AG04449 (cell line): Measurements from ENCODE around the gene ADD2.

Experiments
- CTCF ChIA-PET: fragments of 350-600 bp; formaldehyde crosslinking; extraction: SDS; loops from one replicate; lab custom pipeline; 2021; ENCODE audit warnings: antibody characterized with exemption; lab: Yijun Ruan, JAX
- POLR2A ChIA-PET: fragments of 400-600, 350-600 bp; formaldehyde crosslinking; extraction: SDS; loops from one replicate; lab custom pipeline; 2020; ENCODE audit warnings: antibody characterized with exemption, inconsistent platforms; lab: Yijun Ruan, JAX
- DNase-seq: peaks from one replicate; pipeline ENCODE4 v3.0.0-alpha.2; 2010; ENCODE audit warnings: low read depth, low spot score
- H3K4me3 ChIP-seq: 2 replicates; pipeline ENCODE4 v1.5.1; 2011; ENCODE audit warnings: low read depth, mild to moderate bottlenecking, control low read depth, low read length
- TF ChIP-seq, protein P1 (sequence below): IDR thresholded peaks from one replicate; pipeline ENCODE4 v1.5.1; 2011; ENCODE audit warnings: mild to moderate bottlenecking, moderate library complexity, low read length, control low read depth, inconsistent platforms; ENCODE audit not compliant: insufficient read depth; ENCODE audit errors: missing control alignments

ADD2 gene

DNA sequence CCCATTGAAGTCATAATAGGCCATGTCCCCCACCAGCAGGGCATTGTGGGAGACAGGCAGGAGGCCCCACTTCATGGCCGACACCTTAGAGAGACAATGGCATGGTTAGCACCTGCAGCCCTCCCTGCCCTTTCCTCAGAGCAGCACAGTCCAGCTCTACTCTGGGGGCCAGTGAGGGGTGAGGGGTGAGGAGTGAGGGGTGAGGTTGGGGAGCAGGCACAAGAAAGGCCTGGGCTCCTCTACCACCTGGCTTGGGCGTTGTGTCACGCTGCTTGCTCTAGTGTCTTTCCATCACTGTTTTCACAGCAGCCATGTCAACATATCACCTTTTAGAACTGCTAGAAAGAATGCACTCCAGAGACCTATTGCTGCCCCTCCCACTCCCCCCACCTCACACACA lies 77.2 kb downstream of the ADD2 start:
- TF ChIP-seq, protein P1, sequence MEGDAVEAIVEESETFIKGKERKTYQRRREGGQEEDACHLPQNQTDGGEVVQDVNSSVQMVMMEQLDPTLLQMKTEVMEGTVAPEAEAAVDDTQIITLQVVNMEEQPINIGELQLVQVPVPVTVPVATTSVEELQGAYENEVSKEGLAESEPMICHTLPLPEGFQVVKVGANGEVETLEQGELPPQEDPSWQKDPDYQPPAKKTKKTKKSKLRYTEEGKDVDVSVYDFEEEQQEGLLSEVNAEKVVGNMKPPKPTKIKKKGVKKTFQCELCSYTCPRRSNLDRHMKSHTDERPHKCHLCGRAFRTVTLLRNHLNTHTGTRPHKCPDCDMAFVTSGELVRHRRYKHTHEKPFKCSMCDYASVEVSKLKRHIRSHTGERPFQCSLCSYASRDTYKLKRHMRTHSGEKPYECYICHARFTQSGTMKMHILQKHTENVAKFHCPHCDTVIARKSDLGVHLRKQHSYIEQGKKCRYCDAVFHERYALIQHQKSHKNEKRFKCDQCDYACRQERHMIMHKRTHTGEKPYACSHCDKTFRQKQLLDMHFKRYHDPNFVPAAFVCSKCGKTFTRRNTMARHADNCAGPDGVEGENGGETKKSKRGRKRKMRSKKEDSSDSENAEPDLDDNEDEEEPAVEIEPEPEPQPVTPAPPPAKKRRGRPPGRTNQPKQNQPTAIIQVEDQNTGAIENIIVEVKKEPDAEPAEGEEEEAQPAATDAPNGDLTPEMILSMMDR: no peak
- ChIA-PET POLR2A (no interaction called here), CTCF (no interaction called here)

DNA sequence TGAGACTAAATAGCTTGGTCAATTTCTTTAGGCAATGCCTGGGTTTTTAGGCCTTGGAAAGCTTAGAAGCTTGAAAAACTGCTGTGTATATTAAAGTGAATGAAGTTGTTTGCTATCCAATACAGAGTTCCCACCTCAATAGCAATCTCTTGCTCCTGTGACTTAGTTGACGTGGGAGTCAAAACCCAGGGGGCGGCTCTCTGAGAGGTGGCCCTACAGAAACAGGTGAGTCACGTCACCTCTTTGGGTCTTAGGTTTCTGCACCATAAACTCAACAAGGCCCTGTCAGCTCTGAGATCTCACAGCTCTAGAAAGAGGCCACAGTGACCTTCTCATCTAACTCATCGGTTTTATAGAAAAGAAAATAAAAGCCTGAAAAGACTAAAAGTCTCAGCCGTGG lies 79.6 kb downstream of the ADD2 start:
- H3K4me3 ChIP-seq: no peak overlapping the region
- POLR2A ChIA-PET: no interaction called here
- CTCF ChIA-PET: interaction anchor here (1.4 kb wide), 1 partner anchor 277 kb away, joined by 4 read pairs; no protein-coding TSS in a partner anchor
- no peak for DNase-seq
- TF ChIP-seq, protein P1: no peak

More for the DNA sequence above, 77.2 kb downstream of the ADD2 start:
- no peak overlapping the region for H3K4me3 ChIP-seq
- DNase-seq: no peak

DNA sequence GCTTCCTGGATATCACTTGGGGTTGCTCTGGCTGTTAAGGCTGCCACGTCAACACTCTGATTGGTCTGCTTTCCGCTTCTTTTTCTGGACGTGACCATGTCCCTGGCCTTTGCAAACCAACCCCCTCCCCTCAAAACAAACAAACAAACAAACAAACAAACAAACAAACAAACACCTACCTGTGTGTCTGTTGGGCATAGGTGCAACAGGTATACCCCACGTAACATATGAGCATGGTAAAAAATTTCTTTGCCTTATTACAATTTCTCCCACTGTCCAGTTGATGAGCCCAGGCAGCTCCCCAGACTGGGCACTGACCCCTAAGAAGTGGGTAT lies 80.6 kb downstream of the ADD2 start:
- no peak overlapping the region for H3K4me3 ChIP-seq
- ChIA-PET POLR2A (no interaction called here), CTCF (interaction anchor here (1.3 to 3.0 kb wide), 3 partner anchors 15 to 385 kb away, joined by 5 to 7 read pairs (median 6); partner anchors contain the start of gene FAM136A)
- TF ChIP-seq, protein P1: no peak
- DNase-seq: no peak

DNA sequence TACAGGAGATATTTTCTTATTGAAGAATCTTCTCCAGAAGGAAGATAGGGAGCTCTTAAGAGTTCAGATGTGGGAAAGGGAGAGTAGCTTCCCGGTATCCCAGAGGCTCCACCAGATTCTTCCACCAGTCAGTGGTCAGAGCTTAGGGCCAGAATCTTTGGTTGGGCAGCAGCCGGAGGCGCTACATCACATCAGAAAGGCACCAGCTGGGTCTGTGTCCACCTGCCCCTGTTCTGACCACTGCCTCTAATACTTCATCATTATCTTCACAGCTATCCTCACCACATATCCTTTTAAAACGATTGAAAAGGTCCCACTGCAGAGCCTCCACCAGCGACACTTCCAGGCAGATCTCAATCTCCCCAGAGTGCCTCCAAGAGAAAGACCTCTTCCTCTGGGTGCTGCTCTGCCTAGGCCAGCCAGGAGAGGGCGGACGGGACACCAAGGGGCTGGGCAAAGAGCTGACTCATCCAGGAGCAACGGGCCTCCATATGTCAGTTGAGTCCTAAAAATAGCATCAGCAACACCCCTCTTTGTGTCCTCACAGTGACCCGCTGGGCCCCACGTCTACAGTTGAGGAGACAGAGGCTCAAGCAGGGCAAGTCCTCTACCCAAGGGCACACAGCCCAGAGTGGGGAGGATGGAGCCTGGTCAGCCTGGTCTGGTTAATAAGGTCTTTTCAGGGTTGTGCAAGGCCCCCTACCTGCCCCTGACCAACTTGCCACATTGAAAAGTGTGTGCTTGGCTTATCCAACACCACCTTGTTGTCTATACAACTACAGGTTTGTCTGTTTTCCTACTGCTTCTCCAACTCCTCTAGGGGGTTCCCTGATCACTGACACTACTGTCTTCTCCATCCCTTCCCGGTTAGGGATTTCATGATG lies 81.2 kb downstream of the ADD2 start:
- peak; percentile 47 for DNase-seq
- POLR2A ChIA-PET: no interaction called here

DNA sequence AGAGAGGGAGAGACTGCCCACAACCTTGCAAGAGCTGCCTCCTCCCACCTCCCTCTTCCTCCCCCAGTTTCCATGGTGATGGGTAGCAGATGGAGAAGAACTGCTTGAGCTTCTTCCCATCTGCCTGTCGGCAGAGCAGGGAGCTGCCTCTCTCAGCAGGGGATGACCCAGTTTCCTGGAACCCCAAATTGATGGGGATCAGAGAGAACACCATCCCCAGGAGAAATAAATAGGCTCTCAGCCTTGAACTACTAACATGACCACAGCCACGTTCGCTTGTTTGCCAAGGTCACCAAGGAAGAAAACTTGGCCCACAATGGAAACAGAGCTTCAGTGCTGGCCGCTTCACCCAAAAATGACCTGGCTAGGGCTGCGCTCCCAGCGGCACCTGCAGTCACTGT lies 82.2 kb downstream of the ADD2 start:
- CTCF ChIA-PET: interaction anchor here (0.8 to 3.0 kb wide), 6 partner anchors 23 to 383 kb away, joined by 3 to 7 read pairs (median 3); partner anchors contain the start of gene FAM136A
- TF ChIP-seq, protein P1: no peak
- POLR2A ChIA-PET: no interaction called here
- no peak overlapping the region for H3K4me3 ChIP-seq
- no peak for DNase-seq

More for the DNA sequence above, 81.2 kb downstream of the ADD2 start:
- CTCF ChIA-PET: interaction anchor here (0.8 to 3.0 kb wide), 8 partner anchors 14 to 384 kb away, joined by 3 to 7 read pairs (median 4); partner anchors contain the start of gene FAM136A
- TF ChIP-seq, protein P1: peak; percentile 76
- H3K4me3 ChIP-seq: no peak overlapping the region

DNA sequence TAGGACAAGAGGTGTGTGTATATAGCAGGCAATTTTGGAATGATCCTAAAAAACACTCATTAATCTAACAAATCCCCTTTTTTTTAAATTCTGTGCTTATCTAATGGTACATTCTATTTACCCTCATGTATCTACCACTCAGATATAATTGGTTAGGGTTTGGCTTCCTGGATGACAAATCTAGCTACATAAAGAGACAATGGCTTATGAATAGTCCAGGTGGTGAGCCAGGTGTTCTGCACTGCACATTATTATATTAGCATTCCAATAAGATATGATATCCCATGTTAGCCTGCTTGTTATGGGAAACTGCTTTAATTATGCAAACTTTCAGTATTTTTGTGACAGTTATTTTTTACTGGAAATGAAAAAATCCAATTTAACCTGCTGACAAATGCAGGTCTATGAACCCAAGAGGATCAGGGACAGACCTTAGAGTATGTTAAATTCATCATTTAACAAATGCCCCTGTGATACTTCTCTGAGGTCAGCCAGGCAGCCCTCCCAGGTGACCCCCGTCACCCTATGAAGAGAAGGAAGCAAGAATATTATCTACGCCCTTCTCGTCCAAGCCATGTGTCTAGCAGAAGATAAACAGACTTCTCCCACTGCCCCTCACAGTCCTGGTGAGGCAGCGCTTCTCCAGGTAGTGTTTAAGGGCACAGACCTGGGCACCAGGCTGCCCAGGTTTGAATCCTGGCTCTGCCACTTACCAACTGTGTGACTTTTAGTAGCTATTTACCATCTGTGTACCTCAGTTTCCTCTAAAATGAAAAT lies 83.0 kb downstream of the ADD2 start:
- no peak overlapping the region for H3K4me3 ChIP-seq
- TF ChIP-seq, protein P1: no peak
- POLR2A ChIA-PET: no interaction called here
- CTCF ChIA-PET: interaction anchor here (1.3 to 3.0 kb wide), 2 partner anchors 372 to 382 kb away, joined by 3 to 7 read pairs; partner anchors contain the start of gene FAM136A
- DNase-seq: no peak
